ENCODE results near the gene C5AR1.
"Not testable (repeated sequence)": the region's sequence is repeated elsewhere in the genome, so short reads cannot be mapped to it uniquely, and the experiment has no call there.

Gene C5AR1

DNA sequence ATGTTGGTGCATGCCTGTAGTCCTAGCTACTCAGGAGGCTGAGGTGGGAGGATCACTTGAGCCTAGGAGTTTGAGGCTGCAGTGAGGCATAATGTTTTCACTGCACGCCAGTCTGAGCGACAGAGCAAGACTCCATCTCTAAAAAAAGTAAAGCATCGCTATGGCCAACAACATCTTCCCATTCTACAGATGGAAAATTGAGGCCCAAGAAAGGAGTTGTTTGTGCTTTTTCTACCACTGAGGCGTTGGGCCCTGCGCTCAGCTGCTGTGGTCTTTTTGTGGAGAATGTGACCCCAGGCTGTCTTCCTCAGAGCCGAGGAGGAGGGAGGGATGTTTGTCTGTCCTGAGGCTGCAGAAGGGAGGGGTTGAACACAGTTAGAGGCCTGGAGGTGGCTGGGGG lies 21.8 kb downstream of the C5AR1 start:
- no peak overlapping the region for H3K4me2 ChIP-seq (ENCODE audit: insufficient read depth, low read length, poor library complexity, severe bottlenecking)
- H4K8ac ChIP-seq (ENCODE audit: low read depth, low read length), result no peak overlapping the region
- no peak overlapping the region for H2AFZ ChIP-seq (ENCODE audit: low read length)
- H3K14ac ChIP-seq (ENCODE audit: low read length), result no peak overlapping the region
- H2BK15ac ChIP-seq (ENCODE audit: low read length), result no peak overlapping the region
- no peaks in the 10 kb centered on the region for H3K9me3 ChIP-seq (replicated peaks in 1 of 2; ENCODE audit: control insufficient read depth in 2 of 2, insufficient read depth in 1 of 2, low read depth in 1 of 2, low read length in 2 of 2)
- no CpG with 5 or more reads among the region's 6 CpGs for WGBS, 2 donors (ENCODE audit: extremely low coverage in 2 of 2, insufficient read length in 2 of 2, insufficient replicate concordance in 1 of 2)
- H2BK12ac ChIP-seq (ENCODE audit: low read length), result no peak overlapping the region
- no peak overlapping the region for H2BK5ac ChIP-seq (ENCODE audit: low read length)
- no peak overlapping the region for H4K91ac ChIP-seq (ENCODE audit: low read depth, low read length, poor library complexity)
- no peak overlapping the region for H2BK120ac ChIP-seq (ENCODE audit: low read depth, low read length)
- H3K4ac ChIP-seq (ENCODE audit: low read length), result no peak overlapping the region
- no peak overlapping the region for H3K18ac ChIP-seq (ENCODE audit: low read length)
- H3K23ac ChIP-seq (ENCODE audit: low read depth, low read length, poor library complexity), result no peak overlapping the region
- no peak overlapping the region for H2AK5ac ChIP-seq (ENCODE audit: low read depth, low read length)
- peaks cover 0 to 2% of the 10 kb centered on the region in 2 donors for H3K4me1 ChIP-seq (ENCODE audit: control insufficient read depth in 2 of 2, insufficient read depth in 1 of 2, low read depth in 1 of 2, low read length in 2 of 2)
- no peak overlapping the region for H3K4me3 ChIP-seq (ENCODE audit: low read length in 2 of 2)
- no peak overlapping the region for H3K27ac ChIP-seq (replicated peaks; ENCODE audit: low read length)
- no peak for DNase-seq (ENCODE audit: low spot score)
- H3K79me1 ChIP-seq (ENCODE audit: low read depth, low read length), result no peaks in the 10 kb centered on the region
- no peaks in the 10 kb centered on the region for H3K36me3 ChIP-seq (replicated peaks in 1 of 2; ENCODE audit: control insufficient read depth in 2 of 2, insufficient read depth in 2 of 2, low read length in 2 of 2)
- H3K9ac ChIP-seq (ENCODE audit: low read depth, low read length, poor library complexity), result no peak overlapping the region
- peaks cover 0 to 3% (median 0%) of the 10 kb centered on the region in 3 experiments for H3K27me3 ChIP-seq (ENCODE audit: control insufficient read depth in 3 of 3, insufficient read depth in 3 of 3, low read depth in 1 of 3, low read length in 3 of 3)

DNA sequence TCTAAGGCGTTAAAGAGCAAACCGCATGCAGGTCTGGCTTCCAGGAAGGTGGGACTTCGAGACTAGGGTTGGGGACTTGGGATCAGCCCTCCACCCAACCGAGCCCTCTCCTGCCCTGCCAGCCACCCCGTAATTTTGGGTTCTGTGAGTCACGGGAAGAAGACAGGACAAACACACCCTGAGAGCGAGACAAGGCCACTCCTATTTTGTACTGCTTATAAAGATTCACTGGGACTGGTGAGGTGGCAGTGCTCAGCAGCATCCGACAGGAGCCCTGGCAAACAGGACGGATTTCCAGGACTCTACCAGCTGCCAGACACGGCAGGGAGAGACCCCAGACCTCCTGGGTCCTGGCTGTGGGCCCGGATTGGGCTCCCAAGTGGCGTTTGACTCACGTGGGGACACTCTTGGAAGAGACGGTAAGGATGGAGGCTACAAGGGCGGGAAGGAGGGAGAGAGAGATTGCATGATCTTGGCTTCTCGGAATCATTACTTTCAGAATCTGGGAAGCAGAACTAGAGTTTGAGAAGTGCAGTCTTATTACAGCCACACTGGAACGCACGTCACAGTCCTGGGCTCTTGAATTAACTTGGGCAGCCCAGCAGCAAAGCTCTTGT lies 22.4 kb downstream of the C5AR1 start, which contains the start of gene C5AR2:
TSS of gene C5AR2 (plus strand) at position 245 of the 617 bp plus-strand sequence. CDS start 8,625 bp downstream, outside the sequence.
- no peak within 1 kb of the TSS for H3K4ac ChIP-seq (ENCODE audit: low read length)
- peak within 1 kb of the TSS; percentile 5 for H3K14ac ChIP-seq (ENCODE audit: low read length)
- DNase-seq (ENCODE audit: low spot score), result no peak
- no peak within 1 kb of the TSS for H4K91ac ChIP-seq (ENCODE audit: low read depth, low read length, poor library complexity)
- H3K9ac ChIP-seq (ENCODE audit: low read depth, low read length, poor library complexity), result no peak within 1 kb of the TSS
- H3K4me1 ChIP-seq (ENCODE audit: control insufficient read depth in 2 of 2, insufficient read depth in 1 of 2, low read depth in 1 of 2, low read length in 2 of 2), result peaks cover 0 to 2% of the 10 kb centered on the region in 2 donors
- H2BK15ac ChIP-seq (ENCODE audit: low read length), result no peak within 1 kb of the TSS
- peak within 1 kb of the TSS; percentile 72 for H2AFZ ChIP-seq (ENCODE audit: low read length)
- no peak within 1 kb of the TSS for H3K4me2 ChIP-seq (ENCODE audit: insufficient read depth, low read length, poor library complexity, severe bottlenecking)
- no peak within 1 kb of the TSS for H3K4me3 ChIP-seq (ENCODE audit: low read length in 2 of 2)
- H2BK120ac ChIP-seq (ENCODE audit: low read depth, low read length), result no peak within 1 kb of the TSS
- no peaks in the 10 kb centered on the region for H3K9me3 ChIP-seq (replicated peaks in 1 of 2; ENCODE audit: control insufficient read depth in 2 of 2, insufficient read depth in 1 of 2, low read depth in 1 of 2, low read length in 2 of 2)
- peaks cover 0 to 3% (median 0%) of the 10 kb centered on the region in 3 experiments for H3K27me3 ChIP-seq (ENCODE audit: control insufficient read depth in 3 of 3, insufficient read depth in 3 of 3, low read depth in 1 of 3, low read length in 3 of 3)
- no peak within 1 kb of the TSS for H3K18ac ChIP-seq (ENCODE audit: low read length)
- H3K27ac ChIP-seq (replicated peaks; ENCODE audit: low read length), result no peak within 1 kb of the TSS
- no peaks in the 10 kb centered on the region for H3K36me3 ChIP-seq (replicated peaks in 1 of 2; ENCODE audit: control insufficient read depth in 2 of 2, insufficient read depth in 2 of 2, low read length in 2 of 2)
- H4K8ac ChIP-seq (ENCODE audit: low read depth, low read length), result no peak within 1 kb of the TSS
- H2AK5ac ChIP-seq (ENCODE audit: low read depth, low read length), result no peak within 1 kb of the TSS
- no peaks in the 10 kb centered on the region for H3K79me1 ChIP-seq (ENCODE audit: low read depth, low read length)
- H3K23ac ChIP-seq (ENCODE audit: low read depth, low read length, poor library complexity), result no peak within 1 kb of the TSS
- no peak within 1 kb of the TSS for H2BK5ac ChIP-seq (ENCODE audit: low read length)
- WGBS, 2 donors (ENCODE audit: extremely low coverage in 2 of 2, insufficient read length in 2 of 2, insufficient replicate concordance in 1 of 2), result no CpG with 5 or more reads among the region's 18 CpGs
- no peak within 1 kb of the TSS for H2BK12ac ChIP-seq (ENCODE audit: low read length)

DNA sequence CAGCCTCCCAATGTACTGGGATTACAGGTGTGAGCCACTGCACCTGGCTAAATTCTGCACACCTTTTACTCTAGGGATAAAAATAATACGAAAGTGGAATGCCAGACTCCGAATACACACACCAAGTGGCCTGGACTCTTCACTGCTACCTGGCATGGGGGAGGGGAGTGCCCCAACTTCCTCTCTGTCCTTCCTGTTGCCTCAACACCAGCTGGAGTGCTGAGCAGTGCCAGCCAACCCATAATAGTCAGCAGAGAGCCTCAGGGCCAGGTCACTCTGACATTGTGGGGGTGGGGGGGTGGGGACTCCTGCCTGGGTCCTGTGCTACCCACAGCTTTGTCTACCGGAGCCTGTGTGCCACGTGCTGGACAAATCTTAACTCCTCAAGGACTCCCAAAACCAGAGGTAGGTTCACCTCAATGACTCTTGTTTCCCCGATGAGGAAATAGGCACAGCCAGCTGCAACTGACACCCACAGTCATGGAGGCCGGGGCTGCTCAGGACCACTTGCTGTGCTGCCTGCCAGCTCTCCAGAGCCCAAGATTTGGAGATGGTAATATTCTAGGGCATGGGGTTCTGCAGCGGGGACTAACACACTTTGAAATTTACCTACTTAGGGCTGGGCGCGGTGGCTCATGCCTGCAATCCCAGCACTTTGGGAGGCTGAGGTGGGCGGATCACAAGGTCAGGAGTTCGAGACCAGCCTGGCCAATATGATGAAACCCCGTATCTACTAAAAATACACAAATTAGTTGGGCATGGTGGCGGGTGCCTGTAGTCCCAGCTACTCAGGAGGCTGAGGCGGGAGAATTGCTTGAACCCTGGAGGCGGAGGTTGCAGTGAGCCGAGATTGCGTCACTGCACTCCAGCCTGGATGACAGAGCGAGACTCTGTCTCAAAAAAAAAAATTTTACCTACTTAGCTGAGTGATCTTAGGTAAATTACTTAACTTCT lies 27.4 kb downstream of the C5AR1 start:
- H3K14ac ChIP-seq (ENCODE audit: low read length); H4K91ac ChIP-seq (ENCODE audit: low read depth, low read length, poor library complexity): not testable (repeated sequence)
- no CpG with 5 or more reads among the region's 18 CpGs for WGBS, 2 donors (ENCODE audit: extremely low coverage in 2 of 2, insufficient read length in 2 of 2, insufficient replicate concordance in 1 of 2)

More for the DNA sequence above, 27.4 kb downstream of the C5AR1 start:
- H3K23ac ChIP-seq (ENCODE audit: low read depth, low read length, poor library complexity); H3K18ac ChIP-seq (ENCODE audit: low read length); H2BK12ac ChIP-seq (ENCODE audit: low read length); H4K8ac ChIP-seq (ENCODE audit: low read depth, low read length); H2AFZ ChIP-seq (ENCODE audit: low read length); DNase-seq (ENCODE audit: low spot score); H3K79me1 ChIP-seq (ENCODE audit: low read depth, low read length); H3K27ac ChIP-seq (replicated peaks; ENCODE audit: low read length); H3K4me2 ChIP-seq (ENCODE audit: insufficient read depth, low read length, poor library complexity, severe bottlenecking); H3K9me3 ChIP-seq (replicated peaks in 1 of 2; ENCODE audit: control insufficient read depth in 2 of 2, insufficient read depth in 1 of 2, low read depth in 1 of 2, low read length in 2 of 2); H3K27me3 ChIP-seq (ENCODE audit: control insufficient read depth in 3 of 3, insufficient read depth in 3 of 3, low read depth in 1 of 3, low read length in 3 of 3); H3K4me1 ChIP-seq (ENCODE audit: control insufficient read depth in 2 of 2, insufficient read depth in 1 of 2, low read depth in 1 of 2, low read length in 2 of 2); H3K4me3 ChIP-seq (ENCODE audit: low read length in 2 of 2); H2AK5ac ChIP-seq (ENCODE audit: low read depth, low read length); H3K4ac ChIP-seq (ENCODE audit: low read length); H3K36me3 ChIP-seq (replicated peaks in 1 of 2; ENCODE audit: control insufficient read depth in 2 of 2, insufficient read depth in 2 of 2, low read length in 2 of 2); H2BK5ac ChIP-seq (ENCODE audit: low read length); H3K9ac ChIP-seq (ENCODE audit: low read depth, low read length, poor library complexity); H2BK120ac ChIP-seq (ENCODE audit: low read depth, low read length); H2BK15ac ChIP-seq (ENCODE audit: low read length): not testable (repeated sequence)
